OCI-LY3 (cell line): ENCODE measurements around the gene TMEM108.

Source experiments
- CTCF ChIP-seq: fragments of 200-600, 300-600 bp; sonication (generic); IDR thresholded peaks from 2 replicates; pipeline ENCODE4 v1.5.1; 2014; ENCODE audit warnings: antibody characterized with exemption, low read length, low read depth
- EZH2phosphoT487 ChIP-seq: fragments of 200-600 bp; shearing (Covaris generic); IDR thresholded peaks from 2 replicates; pipeline ENCODE4 v1.6.1; 2018; ENCODE audit warnings: antibody characterized with exemption, mixed run types, low read depth

- TF ChIP-seq CTCF (no peak), EZH2phosphoT487 (no peak)
These were observed 381.1 kb downstream of the TMEM108 start for GRCh38 chr3:133419151-133419909.
